ENCODE results near the gene KCNRG.
"Not testable (repeated sequence)": the region's sequence is repeated elsewhere in the genome, so short reads cannot be mapped to it uniquely, and the experiment has no call there.

KCNRG gene

DNA sequence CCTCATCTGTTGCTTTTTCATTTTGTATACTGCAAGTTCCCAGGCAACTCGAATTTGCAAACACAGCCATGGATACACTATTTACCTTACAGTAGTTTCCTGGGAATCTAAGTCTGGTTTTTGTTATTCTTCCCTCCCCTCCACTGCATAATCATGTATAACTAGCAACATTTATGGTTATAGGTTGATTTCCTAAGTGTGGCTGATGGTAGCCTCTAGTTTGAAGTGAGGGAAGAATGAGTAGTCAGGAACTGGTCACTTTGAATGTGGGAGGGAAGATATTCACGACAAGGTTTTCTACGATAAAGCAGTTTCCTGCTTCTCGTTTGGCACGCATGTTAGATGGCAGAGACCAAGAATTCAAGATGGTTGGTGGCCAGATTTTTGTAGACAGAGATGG, at the start of gene KCNRG:
TSS of gene KCNRG (plus strand) at position 187 of the 400 bp plus-strand sequence. CDS start at position 237, 50 bp downstream.
- Mint-ChIP-seq H3K4me3 (no peak within 1 kb of the TSS), H3K4me1 (ENCODE audit: low read depth) (peaks cover 21% of the 10 kb centered on the region), H3K27ac (no peak within 1 kb of the TSS), H3K36me3 (ENCODE audit: low read depth) (peaks cover 61% of the 10 kb centered on the region), H3K27me3 (ENCODE audit: low read depth) (no peaks in the 10 kb centered on the region), H3K9me3 (no peaks in the 10 kb centered on the region)

DNA sequence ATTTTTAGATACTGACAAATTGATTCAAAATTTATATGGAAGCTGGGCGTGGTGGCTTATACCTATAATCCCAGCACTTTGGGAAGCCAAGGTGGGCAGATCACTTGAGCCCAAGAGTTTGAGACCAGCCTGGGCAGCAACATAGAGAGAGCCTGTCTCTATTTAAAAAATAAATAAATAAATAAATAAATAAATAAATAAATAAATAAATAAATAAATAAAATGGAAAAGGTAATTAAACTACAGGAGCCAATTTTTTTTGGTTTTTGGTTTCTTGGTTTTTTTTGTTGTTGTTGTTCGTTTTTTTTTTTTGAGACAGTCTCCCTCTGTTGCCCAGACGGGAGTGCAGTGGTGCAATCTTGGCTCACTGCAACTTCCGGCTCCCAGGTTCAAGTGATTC, 47.8 kb upstream of the KCNRG start:
- peaks cover 29% of the 10 kb centered on the region for H3K36me3 Mint-ChIP-seq (ENCODE audit: low read depth)

GRCh38 chr13:49972709-49973108, 42.5 kb upstream of the KCNRG start:
- Mint-ChIP-seq H3K36me3 (ENCODE audit: low read depth) (peaks cover 8% of the 10 kb centered on the region), H3K9me3 (no peaks in the 10 kb centered on the region), H3K27me3 (ENCODE audit: low read depth) (no peaks in the 10 kb centered on the region), H3K4me3 (no peak overlapping the region), H3K4me1 (ENCODE audit: low read depth) (peaks cover 7% of the 10 kb centered on the region), H3K27ac (no peak overlapping the region)

More for the DNA sequence above, 47.8 kb upstream of the KCNRG start:
- Mint-ChIP-seq H3K4me1 (ENCODE audit: low read depth) (no peaks in the 10 kb centered on the region), H3K9me3 (peaks cover 21% of the 10 kb centered on the region), H3K27me3 (ENCODE audit: low read depth) (no peaks in the 10 kb centered on the region), H3K4me3 (no peak overlapping the region), H3K27ac (no peak overlapping the region)

DNA sequence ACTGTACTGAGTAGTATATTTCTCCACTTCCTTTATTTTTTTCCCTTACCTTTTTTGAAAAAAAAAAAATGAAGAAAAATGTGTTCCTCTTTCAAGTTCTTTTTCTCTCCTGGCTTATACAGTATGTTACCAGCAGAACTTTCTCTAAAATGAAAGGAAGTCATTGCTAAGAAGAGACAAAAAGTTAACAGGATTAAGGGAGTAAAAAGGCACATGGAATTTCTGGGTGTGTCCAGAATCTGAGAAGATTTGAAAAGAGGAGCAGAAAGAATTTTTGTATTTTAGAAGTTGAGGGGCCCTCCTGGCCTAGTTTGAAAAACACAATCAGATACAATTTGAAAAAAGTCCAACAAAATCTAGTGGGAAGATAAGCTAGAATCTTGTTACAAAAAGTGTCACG, 39.4 kb upstream of the KCNRG start:
- peaks cover 7% of the 10 kb centered on the region for H3K4me1 Mint-ChIP-seq (ENCODE audit: low read depth)
- H3K27ac Mint-ChIP-seq = no peak overlapping the region
- H3K36me3 Mint-ChIP-seq (ENCODE audit: low read depth) = peaks cover 6% of the 10 kb centered on the region
- H3K9me3 Mint-ChIP-seq = no peaks in the 10 kb centered on the region
- H3K27me3 Mint-ChIP-seq (ENCODE audit: low read depth) = no peaks in the 10 kb centered on the region
- no peak overlapping the region for H3K4me3 Mint-ChIP-seq

- H3K9me3 Mint-ChIP-seq = no peaks in the 10 kb centered on the region
- no peaks in the 10 kb centered on the region for H3K27me3 Mint-ChIP-seq (ENCODE audit: low read depth)
- no peak overlapping the region for H3K4me3 Mint-ChIP-seq
- peaks cover 7% of the 10 kb centered on the region for H3K4me1 Mint-ChIP-seq (ENCODE audit: low read depth)
- peaks cover 8% of the 10 kb centered on the region for H3K36me3 Mint-ChIP-seq (ENCODE audit: low read depth)
- H3K27ac Mint-ChIP-seq = no peak overlapping the region
Measured at GRCh38 chr13:49976314-49977258, 38.7 kb upstream of the KCNRG start.

DNA sequence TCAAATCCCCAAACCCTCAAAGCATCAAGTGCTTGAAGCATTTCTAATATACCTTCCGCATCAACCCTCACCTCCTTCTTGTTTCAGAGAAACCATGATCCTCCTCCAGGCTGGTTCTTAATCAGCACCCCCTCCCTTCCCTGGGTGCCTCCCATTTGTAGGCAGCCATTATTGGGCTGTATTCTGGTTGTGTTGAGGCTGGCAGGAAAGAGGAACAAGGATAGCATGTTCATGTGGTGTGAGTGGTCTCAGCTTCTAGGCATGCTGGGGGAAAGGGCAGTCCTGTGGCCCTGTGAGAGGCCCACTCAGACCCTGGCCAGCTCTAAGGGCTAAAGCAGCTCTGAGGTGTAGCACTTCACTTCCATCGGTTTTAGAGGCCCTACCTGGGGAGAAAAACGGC, 37.3 kb upstream of the KCNRG start:
- Mint-ChIP-seq H3K4me1 (ENCODE audit: low read depth) (peaks cover 6% of the 10 kb centered on the region), H3K27me3 (ENCODE audit: low read depth) (no peaks in the 10 kb centered on the region), H3K4me3 (no peak overlapping the region), H3K27ac (no peak overlapping the region), H3K9me3 (no peaks in the 10 kb centered on the region), H3K36me3 (ENCODE audit: low read depth) (peaks cover 15% of the 10 kb centered on the region)

DNA sequence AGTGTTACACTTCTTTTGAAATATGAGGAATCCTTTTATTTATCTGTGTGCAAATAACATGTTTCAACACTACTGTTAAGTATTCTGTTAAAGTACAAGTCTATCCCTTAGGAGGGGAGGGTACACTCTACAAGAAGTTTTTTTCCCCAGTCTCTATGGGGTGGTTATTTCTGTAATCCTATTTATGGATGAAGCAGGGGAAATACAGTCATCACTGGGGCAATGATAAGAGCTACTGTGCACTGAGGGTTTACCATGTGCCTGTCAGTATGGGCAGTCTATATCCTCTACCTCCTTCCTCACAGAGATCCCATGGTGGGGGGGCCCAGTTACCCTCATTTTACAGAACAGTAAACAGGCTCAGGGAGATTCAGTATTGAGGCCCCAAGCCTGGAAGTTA, 35.0 kb upstream of the KCNRG start:
- H3K4me1 Mint-ChIP-seq (ENCODE audit: low read depth) = peaks cover 6% of the 10 kb centered on the region
- no peak overlapping the region for H3K27ac Mint-ChIP-seq
- H3K36me3 Mint-ChIP-seq (ENCODE audit: low read depth) = peaks cover 12% of the 10 kb centered on the region
- no peaks in the 10 kb centered on the region for H3K27me3 Mint-ChIP-seq (ENCODE audit: low read depth)
- H3K9me3 Mint-ChIP-seq = no peaks in the 10 kb centered on the region
- H3K4me3 Mint-ChIP-seq = no peak overlapping the region

GRCh38 chr13:49985129-49985528, 30.1 kb upstream of the KCNRG start:
- no peak overlapping the region for H3K4me3 Mint-ChIP-seq
- H3K27me3 Mint-ChIP-seq (ENCODE audit: low read depth) = no peaks in the 10 kb centered on the region
- peaks cover 2% of the 10 kb centered on the region for H3K4me1 Mint-ChIP-seq (ENCODE audit: low read depth)
- H3K27ac Mint-ChIP-seq = no peak overlapping the region
- H3K36me3 Mint-ChIP-seq (ENCODE audit: low read depth) = peaks cover 23% of the 10 kb centered on the region
- no peaks in the 10 kb centered on the region for H3K9me3 Mint-ChIP-seq

- Mint-ChIP-seq H3K36me3 (ENCODE audit: low read depth) (peaks cover 23% of the 10 kb centered on the region), H3K27me3 (ENCODE audit: low read depth) (no peaks in the 10 kb centered on the region), H3K4me1 (ENCODE audit: low read depth) (peaks cover 2% of the 10 kb centered on the region), H3K27ac (no peak overlapping the region), H3K9me3 (no peaks in the 10 kb centered on the region), H3K4me3 (no peak overlapping the region)
Measured at GRCh38 chr13:49986471-49986870, 28.8 kb upstream of the KCNRG start.

GRCh38 chr13:49990612-49991011, 24.6 kb upstream of the KCNRG start:
- not testable (repeated sequence) for H3K9me3 Mint-ChIP-seq; H3K4me1 Mint-ChIP-seq (ENCODE audit: low read depth); H3K4me3 Mint-ChIP-seq; H3K27ac Mint-ChIP-seq; H3K27me3 Mint-ChIP-seq (ENCODE audit: low read depth)
- H3K36me3 Mint-ChIP-seq (ENCODE audit: low read depth) = peaks cover 19% of the 10 kb centered on the region

- peaks cover 20% of the 10 kb centered on the region for H3K36me3 Mint-ChIP-seq (ENCODE audit: low read depth)
- no peaks in the 10 kb centered on the region for H3K27me3 Mint-ChIP-seq (ENCODE audit: low read depth)
- H3K9me3 Mint-ChIP-seq = no peaks in the 10 kb centered on the region
- no peak overlapping the region for H3K27ac Mint-ChIP-seq
- no peak overlapping the region for H3K4me3 Mint-ChIP-seq
- H3K4me1 Mint-ChIP-seq (ENCODE audit: low read depth) = peaks cover 10% of the 10 kb centered on the region
Measured at GRCh38 chr13:49993111-49993510, 22.1 kb upstream of the KCNRG start.

DNA sequence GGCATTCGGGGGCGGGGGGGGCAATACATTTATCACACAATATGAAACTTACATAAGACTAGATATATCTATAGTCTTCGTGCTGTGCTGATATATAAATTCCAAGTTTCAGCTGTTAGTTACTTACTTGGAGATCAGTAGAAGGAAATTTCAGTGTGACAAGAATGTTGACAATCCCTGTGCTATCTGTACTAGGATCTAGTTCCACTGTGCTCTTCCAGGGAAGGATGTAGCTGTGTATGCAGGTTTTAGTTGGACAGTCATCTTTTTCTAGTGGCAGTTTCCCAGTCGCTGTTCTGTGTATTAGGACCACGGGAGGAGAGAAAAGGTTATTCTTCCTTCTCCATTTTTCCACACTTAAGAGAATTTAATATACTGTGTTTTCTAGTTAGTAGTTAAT, 21.6 kb upstream of the KCNRG start:
- no peaks in the 10 kb centered on the region for H3K27me3 Mint-ChIP-seq (ENCODE audit: low read depth)
- no peak overlapping the region for H3K27ac Mint-ChIP-seq
- peaks cover 21% of the 10 kb centered on the region for H3K36me3 Mint-ChIP-seq (ENCODE audit: low read depth)
- peaks cover 16% of the 10 kb centered on the region for H3K4me1 Mint-ChIP-seq (ENCODE audit: low read depth)
- H3K9me3 Mint-ChIP-seq = no peaks in the 10 kb centered on the region
- H3K4me3 Mint-ChIP-seq = no peak overlapping the region

DNA sequence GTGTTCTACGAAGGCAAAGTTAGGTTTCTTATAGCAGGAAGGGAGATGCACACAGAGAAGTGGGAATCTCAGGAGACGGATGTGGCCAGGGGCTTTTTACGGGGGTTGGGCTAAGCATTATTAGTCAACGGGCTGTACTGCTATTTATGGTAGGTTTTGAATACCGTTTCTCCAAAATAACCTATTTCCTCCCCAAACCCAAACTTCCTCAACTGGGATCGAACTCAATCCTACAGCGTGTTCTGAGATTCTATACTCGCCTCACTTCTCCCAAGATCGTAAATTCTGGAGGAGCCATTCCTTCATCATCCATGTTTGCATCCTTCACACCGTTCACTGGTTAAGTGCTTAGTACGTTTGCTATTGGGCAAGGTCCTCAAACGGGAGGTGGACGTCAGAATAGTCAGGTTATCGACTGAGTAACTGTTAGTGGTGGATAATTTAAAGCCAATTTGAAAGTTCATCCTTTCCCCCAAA, 19.6 kb upstream of the KCNRG start:
- peak overlapping the region; percentile 75 for H3K4me3 Mint-ChIP-seq
- peaks cover 25% of the 10 kb centered on the region for H3K36me3 Mint-ChIP-seq (ENCODE audit: low read depth)
- no peaks in the 10 kb centered on the region for H3K9me3 Mint-ChIP-seq
- peaks cover 26% of the 10 kb centered on the region for H3K4me1 Mint-ChIP-seq (ENCODE audit: low read depth)
- H3K27me3 Mint-ChIP-seq (ENCODE audit: low read depth) = no peaks in the 10 kb centered on the region
- H3K27ac Mint-ChIP-seq = peak overlapping the region; percentile 79

- H3K27me3 Mint-ChIP-seq (ENCODE audit: low read depth) = no peaks in the 10 kb centered on the region
- peaks cover 25% of the 10 kb centered on the region for H3K36me3 Mint-ChIP-seq (ENCODE audit: low read depth)
- H3K27ac Mint-ChIP-seq = peak overlapping the region; percentile 79
- H3K4me3 Mint-ChIP-seq = peak overlapping the region; percentile 75
- H3K4me1 Mint-ChIP-seq (ENCODE audit: low read depth) = peaks cover 28% of the 10 kb centered on the region
- no peaks in the 10 kb centered on the region for H3K9me3 Mint-ChIP-seq
Measured at GRCh38 chr13:49996161-49996915, 18.9 kb upstream of the KCNRG start.

All from T-helper 1 cell treated with Interleukin-12 subunit alpha and Interleukin-12 subunit beta and Interleukin-4 antibody, amounts not matched to agents 30 μg/mL and 1 μg/mL, for 36 hours (primary cell).